ENCODE measurements around the gene ZWILCH.

GRCh38 chr15:66588971-66589370 is 83.8 kb downstream of the ZWILCH start:
- no peak for TF ChIP-seq POLR2A (IDR thresholded peaks at IDR 0.05; ENCODE audit: low read depth, low read length)
- TF ChIP-seq RAD21 (IDR thresholded peaks at IDR 0.05; ENCODE audit: low read length): no peak
- no peak for TF ChIP-seq CTCF (conservative IDR thresholded peaks at IDR 0.05; ENCODE audit: low read depth, low read length)
- TF ChIP-seq FOS (IDR thresholded peaks at IDR 0.05; ENCODE audit: low read depth, low read length): no peak
- no peak for TF ChIP-seq RFX5 (IDR thresholded peaks at IDR 0.05; ENCODE audit: low read depth, low read length)
- TF ChIP-seq CEBPB (IDR thresholded peaks at IDR 0.05; ENCODE audit: low read depth, low read length): no peak
- no peak for TF ChIP-seq RCOR1 (IDR thresholded peaks at IDR 0.05; ENCODE audit: insufficient replicate concordance, low read length)
- no peak for TF ChIP-seq USF2 (IDR thresholded peaks at IDR 0.05; ENCODE audit: low read depth, low read length)
- no peak for TF ChIP-seq MXI1 (IDR thresholded peaks at IDR 0.05; ENCODE audit: borderline replicate concordance, low read depth, low read length)
- no peak for TF ChIP-seq MAFK (IDR thresholded peaks at IDR 0.05; ENCODE audit: low read depth, low read length)
- no peak for TF ChIP-seq ELK1 (IDR thresholded peaks at IDR 0.05; ENCODE audit: borderline replicate concordance, low read depth, low read length)
- no peak for TF ChIP-seq BHLHE40 (IDR thresholded peaks at IDR 0.05; ENCODE audit: low read depth, low read length)
- no peak for TF ChIP-seq SMC3 (IDR thresholded peaks at IDR 0.05; ENCODE audit: low read depth, low read length)
- no peak for TF ChIP-seq CHD1 (IDR thresholded peaks at IDR 0.05; ENCODE audit: low read depth, low read length)
